Measurements from ENCODE around the gene ELFN1. TPM values are rescaled to one million over a fixed set of nuclear protein-coding genes. Genes with fewer than 3 reads are reported as not detected.
A peak's percentile ranks its signal among the peaks of the same experiment; 100 is the strongest.

ELFN1 gene
- total and polyA plus RNA-seq, 8 donors = 0.20 to 0.94 (median 0.73) TPM

GRCh38 chr7:1737523-1737922 lies 67.4 kb downstream of the ELFN1 start:
- ATAC-seq (no peak), DNase-seq (peak in 1 of 6 donors; percentile 5), FAIRE-seq (no peak)
- no peak overlapping the region for H3K27ac ChIP-seq
- no peak for TF ChIP-seq CTCF (IDR thresholded peaks at IDR 0.05)
- intact Hi-C loops (cut with DNase I) = no loop called here
- H3K27me3 ChIP-seq = no peaks in the 10 kb centered on the region
- no peaks in the 10 kb centered on the region for H3K9me3 ChIP-seq
- 65 to 66% methylated on average over 10 of the region's 10 CpGs for WGBS, 2 donors
- H3K36me3 ChIP-seq = no peaks in the 10 kb centered on the region
- H3K4me3 ChIP-seq = no peak overlapping the region
- H3K4me1 ChIP-seq = no peaks in the 10 kb centered on the region

- no peaks in the 10 kb centered on the region for H3K36me3 ChIP-seq
- no peaks in the 10 kb centered on the region for H3K4me1 ChIP-seq
- no peak for ATAC-seq
- no peaks in the 10 kb centered on the region for H3K27me3 ChIP-seq
- no peak overlapping the region for H3K27ac ChIP-seq
- TF ChIP-seq CTCF (IDR thresholded peaks at IDR 0.05) = no peak
- FAIRE-seq = no peak
- DNase-seq = peak in 2 of 6 donors; percentile 17 to 42
- no peak overlapping the region for H3K4me3 ChIP-seq
- H3K9me3 ChIP-seq = no peaks in the 10 kb centered on the region
- intact Hi-C loops (cut with DNase I) = no loop called here
- 70 to 85% methylated on average over 19 to 20 of the region's 20 CpGs for WGBS, 2 donors
Measured at GRCh38 chr7:1737956-1738355, 67.9 kb downstream of the ELFN1 start.

GRCh38 chr7:1738511-1738910 lies 68.4 kb downstream of the ELFN1 start:
- Histone ChIP-seq H3K4me1 (no peaks in the 10 kb centered on the region), H3K36me3 (no peaks in the 10 kb centered on the region), H3K9me3 (no peaks in the 10 kb centered on the region), H3K27ac (no peak overlapping the region), H3K27me3 (no peaks in the 10 kb centered on the region), H3K4me3 (no peak overlapping the region)
- FAIRE-seq = no peak
- 68 to 78% methylated on average over 11 of the region's 11 CpGs for WGBS, 2 donors
- peak in 2 of 6 donors; percentile 1 to 19 for DNase-seq
- no peak for TF ChIP-seq CTCF (IDR thresholded peaks at IDR 0.05)
- intact Hi-C loops (cut with DNase I) = no loop called here
- ATAC-seq = no peak

- no peaks in the 10 kb centered on the region for H3K27me3 ChIP-seq
- no peaks in the 10 kb centered on the region for H3K9me3 ChIP-seq
- DNase-seq = peak in 2 of 6 donors; percentile 6 to 56
- ATAC-seq = no peak
- H3K4me1 ChIP-seq = no peaks in the 10 kb centered on the region
- H3K36me3 ChIP-seq = no peaks in the 10 kb centered on the region
- intact Hi-C loops (cut with DNase I) = no loop called here
- 74 to 82% methylated on average over 19 of the region's 19 CpGs for WGBS, 2 donors
- H3K4me3 ChIP-seq = no peak overlapping the region
- TF ChIP-seq CTCF (IDR thresholded peaks at IDR 0.05) = no peak
- no peak for FAIRE-seq
- no peak overlapping the region for H3K27ac ChIP-seq
Measured at GRCh38 chr7:1738956-1739355, 68.9 kb downstream of the ELFN1 start.

GRCh38 chr7:1739593-1739992 lies 69.5 kb downstream of the ELFN1 start:
- Histone ChIP-seq H3K4me3 (no peak overlapping the region), H3K9me3 (no peaks in the 10 kb centered on the region), H3K4me1 (no peaks in the 10 kb centered on the region), H3K27me3 (no peaks in the 10 kb centered on the region), H3K27ac (no peak overlapping the region), H3K36me3 (no peaks in the 10 kb centered on the region)
- no peak for TF ChIP-seq CTCF (IDR thresholded peaks at IDR 0.05)
- WGBS, 2 donors = 64 to 77% methylated on average over 14 of the region's 14 CpGs
- intact Hi-C loops (cut with DNase I) = no loop called here
- DNase-seq (peak in 2 of 6 donors; percentile 8 to 56), ATAC-seq (no peak), FAIRE-seq (no peak)
